SK-N-MC (cell line): Measurements from ENCODE around the gene ADGB.

ENCODE experiments used
- DNase-seq: peaks from one replicate; pipeline ENCODE4 v3.0.0-alpha.2; 2011; ENCODE audit warnings: low read depth, low spot score
- H3K27ac ChIP-seq: fragments of 200-600 bp; sonication (generic); 2 replicates; pipeline ENCODE4 v1.5.1; 2016; ENCODE audit warnings: mixed run types
- H3K36me3 ChIP-seq: fragments of 200-600 bp; sonication (generic); 2 replicates; pipeline ENCODE4 v1.6.1; 2017; ENCODE audit warnings: antibody characterized with exemption, low read length, mixed read lengths; ENCODE audit not compliant: insufficient read depth
- H3K4me3 ChIP-seq: fragments of 200-600 bp; sonication (generic); 2 replicates; pipeline ENCODE4 v1.5.1; 2016
- H3K9ac ChIP-seq: fragments of 200-600 bp; sonication (generic); 2 replicates; pipeline ENCODE4 v1.8.0; 2017; ENCODE audit warnings: mixed run types, mixed read lengths; ENCODE audit not compliant: insufficient read length
- H3K9me3 ChIP-seq: fragments of 200-600 bp; sonication (generic); 2 replicates; pipeline ENCODE4 v1.6.1; 2017; ENCODE audit warnings: low read depth, mild to moderate bottlenecking, antibody characterized with exemption, low read length, moderate library complexity, mixed read lengths
- EZH2 ChIP-seq: fragments of 200-600 bp; sonication (generic); IDR thresholded peaks from one replicate; pipeline ENCODE4 v1.6.1; 2017; ENCODE audit warnings: antibody characterized with exemption
- FOXP2 ChIP-seq: optimal IDR thresholded peaks from 2 replicates; pipeline ENCODE3; 2011; ENCODE audit warnings: mild to moderate bottlenecking, moderate library complexity; ENCODE audit not compliant: insufficient read depth; ENCODE audit errors: extremely low read length, control extremely low read depth
- POLR2AphosphoS5 ChIP-seq: IDR thresholded peaks from 2 replicates; pipeline ENCODE4 v1.6.1; 2012; ENCODE audit warnings: mild to moderate bottlenecking, low read depth, low read length, borderline replicate concordance

The ADGB gene

GRCh38 chr6:146864885-146865284 lies 266.1 kb downstream of the ADGB start:
- DNase-seq: no peak
- no peak overlapping the region for H3K4me3 ChIP-seq
- no peak overlapping the region for H3K27ac ChIP-seq
- no peak overlapping the region for H3K9ac ChIP-seq
- no peaks in the 10 kb centered on the region for H3K36me3 ChIP-seq
- TF ChIP-seq FOXP2 (no peak), EZH2 (no peak), POLR2AphosphoS5 (no peak)
- H3K9me3 ChIP-seq: no peaks in the 10 kb centered on the region
